HepG2 (cell line): ENCODE data around the gene SLC25A48.

Source experiments
- KAT7 ChIP-seq: IDR thresholded peaks from 2 replicates; pipeline ENCODE4 v1.6.1; 2018; ENCODE audit warnings: borderline replicate concordance, missing compliant biosample characterization
- NR2F1 ChIP-seq, 2 experiments: fragments of 450-650 bp in 1 of 2; formaldehyde crosslinking in 1 of 2; IDR thresholded peaks; 2 replicates each; pipeline versions ENCODE4 v1.5.0 to v1.6.1; 2016 to 2020; ENCODE audit warnings: mild to moderate bottlenecking in 1 of 2, missing compliant biosample characterization in 1 of 2, missing genetic modification reagents in 1 of 2, moderate library complexity in 1 of 2

GRCh38 chr5:135821802-135822201 lies 12.7 kb upstream of the SLC25A48 start:
- no peak for TF ChIP-seq NR2F1 (CRISPR knock-in tag; IDR thresholded peaks at IDR 0.05)
- no peak for TF ChIP-seq KAT7 (CRISPR knock-in tag)
